GM12872 (cell line): Measurements from ENCODE around the gene TMEM63A.

Experiments
- TF ChIP-seq, protein P1 (sequence below): IDR thresholded peaks from 3 replicates; pipeline ENCODE4 v1.5.1; 2011; ENCODE audit warnings: low read depth, mild to moderate bottlenecking, low read length, moderate library complexity; ENCODE audit not compliant: insufficient read depth

The TMEM63A gene

GRCh38 chr1:225842074-225842473, 40.1 kb downstream of the TMEM63A start:
- TF ChIP-seq, protein P1, sequence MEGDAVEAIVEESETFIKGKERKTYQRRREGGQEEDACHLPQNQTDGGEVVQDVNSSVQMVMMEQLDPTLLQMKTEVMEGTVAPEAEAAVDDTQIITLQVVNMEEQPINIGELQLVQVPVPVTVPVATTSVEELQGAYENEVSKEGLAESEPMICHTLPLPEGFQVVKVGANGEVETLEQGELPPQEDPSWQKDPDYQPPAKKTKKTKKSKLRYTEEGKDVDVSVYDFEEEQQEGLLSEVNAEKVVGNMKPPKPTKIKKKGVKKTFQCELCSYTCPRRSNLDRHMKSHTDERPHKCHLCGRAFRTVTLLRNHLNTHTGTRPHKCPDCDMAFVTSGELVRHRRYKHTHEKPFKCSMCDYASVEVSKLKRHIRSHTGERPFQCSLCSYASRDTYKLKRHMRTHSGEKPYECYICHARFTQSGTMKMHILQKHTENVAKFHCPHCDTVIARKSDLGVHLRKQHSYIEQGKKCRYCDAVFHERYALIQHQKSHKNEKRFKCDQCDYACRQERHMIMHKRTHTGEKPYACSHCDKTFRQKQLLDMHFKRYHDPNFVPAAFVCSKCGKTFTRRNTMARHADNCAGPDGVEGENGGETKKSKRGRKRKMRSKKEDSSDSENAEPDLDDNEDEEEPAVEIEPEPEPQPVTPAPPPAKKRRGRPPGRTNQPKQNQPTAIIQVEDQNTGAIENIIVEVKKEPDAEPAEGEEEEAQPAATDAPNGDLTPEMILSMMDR: no peak

DNA sequence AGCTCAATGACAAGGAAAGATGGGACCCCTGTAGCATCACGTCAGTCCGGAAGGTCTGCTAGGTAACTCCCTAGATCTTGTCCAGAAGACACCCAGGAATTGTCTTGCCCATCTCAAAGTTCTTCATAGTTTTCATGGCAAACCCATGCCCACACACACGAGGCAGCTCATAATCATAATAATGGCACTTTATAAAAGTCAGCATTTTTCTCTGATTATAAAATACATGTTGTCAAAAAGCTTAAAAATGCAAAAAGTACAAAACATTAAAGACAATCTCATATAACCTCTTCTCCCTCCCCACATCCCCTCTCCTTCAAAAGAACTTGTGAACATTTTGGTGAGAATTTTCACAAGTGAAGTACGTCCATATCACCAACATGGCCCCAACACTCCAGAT, 41.5 kb downstream of the TMEM63A start:
- TF ChIP-seq, protein P1: no peak

DNA sequence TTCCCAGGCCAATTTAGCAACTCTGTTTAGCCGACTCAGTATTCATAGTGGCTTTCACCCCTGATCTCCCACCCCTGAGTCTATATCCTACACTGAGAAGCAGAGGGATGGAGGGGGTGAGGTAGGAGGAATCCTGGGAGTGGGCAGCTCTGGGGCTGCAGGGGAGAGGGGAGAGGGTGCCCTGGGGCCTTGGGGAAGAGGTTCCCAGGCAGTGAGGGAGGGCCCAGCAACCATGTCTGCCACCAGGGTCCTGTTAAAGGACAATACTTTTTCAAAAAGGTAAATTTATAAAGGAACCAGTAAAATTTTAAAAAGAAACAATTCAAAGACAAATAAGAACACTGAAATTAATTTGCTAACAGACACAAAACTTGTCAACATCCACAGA, 42.0 kb downstream of the TMEM63A start:
- TF ChIP-seq, protein P1: no peak

GRCh38 chr1:225838793-225839192, 43.4 kb downstream of the TMEM63A start:
- TF ChIP-seq, protein P1: no peak

GRCh38 chr1:225835856-225836255, 46.3 kb downstream of the TMEM63A start:
- TF ChIP-seq, protein P1: no peak

- TF ChIP-seq, protein P1: no peak
These were observed 47.5 kb downstream of the TMEM63A start for GRCh38 chr1:225834417-225835329.

GRCh38 chr1:225830841-225831240, 51.3 kb downstream of the TMEM63A start:
- TF ChIP-seq, protein P1: no peak
